Measurements from ENCODE around the gene ADAMTS17.
A peak's percentile ranks its signal among the peaks of the same experiment; 100 is the strongest.

Gene ADAMTS17

DNA sequence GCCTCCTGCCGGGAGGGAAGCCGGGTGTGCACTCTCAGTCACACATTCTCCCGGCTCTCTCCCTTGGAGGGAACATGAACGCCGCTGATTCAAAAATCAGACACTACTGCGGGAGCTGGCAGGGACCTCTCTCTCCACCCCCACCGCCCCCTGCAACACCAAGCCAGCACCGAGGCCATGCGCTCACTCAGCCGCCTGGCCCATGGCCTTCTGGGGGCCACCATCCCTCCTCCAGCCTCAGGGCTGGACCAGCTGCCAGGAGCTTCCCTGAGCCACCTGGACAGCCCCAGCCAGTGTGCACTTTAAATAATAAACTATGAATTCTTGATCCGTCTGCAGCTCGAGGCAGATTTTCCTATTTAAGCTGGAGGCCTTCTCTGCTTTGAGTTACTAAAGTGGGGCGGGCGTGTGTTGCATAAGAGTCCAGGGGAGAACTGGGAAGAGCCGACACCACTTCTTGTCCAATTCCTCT, 30.6 kb downstream of the ADAMTS17 start:
- no peaks in the 10 kb centered on the region for H3K27me3 ChIP-seq
- H3K27ac ChIP-seq = no peak overlapping the region
- H3K9ac ChIP-seq = no peak overlapping the region
- TF ChIP-seq Cebpa-rat (IDR thresholded peaks at IDR 0.05) = no peak
- H3K4me1 ChIP-seq = peaks cover 30% of the 10 kb centered on the region
- H4K20me1 ChIP-seq = no peaks in the 10 kb centered on the region
- no peaks in the 10 kb centered on the region for H3K36me3 ChIP-seq
- no peaks in the 10 kb centered on the region for H3K9me3 ChIP-seq
- H3K4me3 ChIP-seq = no peak overlapping the region
- H3K4me2 ChIP-seq = no peak overlapping the region

GRCh38 chr15:100310513-100311153, 31.1 kb downstream of the ADAMTS17 start:
- peak overlapping the region; percentile 62 for H3K4me2 ChIP-seq
- H4K20me1 ChIP-seq = no peaks in the 10 kb centered on the region
- TF ChIP-seq Cebpa-rat (IDR thresholded peaks at IDR 0.05) = no peak
- H3K27ac ChIP-seq = no peak overlapping the region
- no peak overlapping the region for H3K9ac ChIP-seq
- H3K27me3 ChIP-seq = no peaks in the 10 kb centered on the region
- no peaks in the 10 kb centered on the region for H3K9me3 ChIP-seq
- no peaks in the 10 kb centered on the region for H3K36me3 ChIP-seq
- H3K4me3 ChIP-seq = no peak overlapping the region
- peaks cover 30% of the 10 kb centered on the region for H3K4me1 ChIP-seq

GRCh38 chr15:100310041-100310405, 31.8 kb downstream of the ADAMTS17 start:
- peak overlapping the region; percentile 62 for H3K4me2 ChIP-seq
- H3K4me3 ChIP-seq = no peak overlapping the region
- no peak for TF ChIP-seq Cebpa-rat (IDR thresholded peaks at IDR 0.05)
- H4K20me1 ChIP-seq = no peaks in the 10 kb centered on the region
- peaks cover 30% of the 10 kb centered on the region for H3K4me1 ChIP-seq
- H3K36me3 ChIP-seq = no peaks in the 10 kb centered on the region
- no peaks in the 10 kb centered on the region for H3K27me3 ChIP-seq
- no peak overlapping the region for H3K27ac ChIP-seq
- H3K9ac ChIP-seq = no peak overlapping the region
- no peaks in the 10 kb centered on the region for H3K9me3 ChIP-seq

GRCh38 chr15:100309109-100310040, 32.4 kb downstream of the ADAMTS17 start:
- Histone ChIP-seq H3K9ac (no peak overlapping the region), H3K4me3 (no peak overlapping the region), H4K20me1 (no peaks in the 10 kb centered on the region), H3K4me1 (peaks cover 30% of the 10 kb centered on the region), H3K27me3 (no peaks in the 10 kb centered on the region), H3K9me3 (no peaks in the 10 kb centered on the region), H3K4me2 (peak overlapping the region; percentile 62), H3K36me3 (no peaks in the 10 kb centered on the region), H3K27ac (no peak overlapping the region)
- TF ChIP-seq Cebpa-rat (IDR thresholded peaks at IDR 0.05) = no peak

GRCh38 chr15:100308608-100309007, 33.2 kb downstream of the ADAMTS17 start:
- H3K4me3 ChIP-seq = no peak overlapping the region
- H3K9ac ChIP-seq = no peak overlapping the region
- no peak overlapping the region for H3K27ac ChIP-seq
- H3K27me3 ChIP-seq = no peaks in the 10 kb centered on the region
- H3K36me3 ChIP-seq = no peaks in the 10 kb centered on the region
- TF ChIP-seq Cebpa-rat (IDR thresholded peaks at IDR 0.05) = no peak
- no peaks in the 10 kb centered on the region for H4K20me1 ChIP-seq
- peak overlapping the region; percentile 10; the same call in 1 of the 2 replicates for H3K4me2 ChIP-seq
- H3K9me3 ChIP-seq = no peaks in the 10 kb centered on the region
- peaks cover 30% of the 10 kb centered on the region for H3K4me1 ChIP-seq

GRCh38 chr15:100308213-100308600, 33.6 kb downstream of the ADAMTS17 start:
- Histone ChIP-seq H3K4me3 (no peak overlapping the region), H4K20me1 (no peaks in the 10 kb centered on the region), H3K27ac (no peak overlapping the region), H3K27me3 (no peaks in the 10 kb centered on the region), H3K9me3 (no peaks in the 10 kb centered on the region), H3K9ac (no peak overlapping the region), H3K36me3 (no peaks in the 10 kb centered on the region), H3K4me2 (peak overlapping the region; percentile 14; the same call in 1 of the 2 replicates), H3K4me1 (peaks cover 30% of the 10 kb centered on the region)
- TF ChIP-seq Cebpa-rat (IDR thresholded peaks at IDR 0.05) = no peak

DNA sequence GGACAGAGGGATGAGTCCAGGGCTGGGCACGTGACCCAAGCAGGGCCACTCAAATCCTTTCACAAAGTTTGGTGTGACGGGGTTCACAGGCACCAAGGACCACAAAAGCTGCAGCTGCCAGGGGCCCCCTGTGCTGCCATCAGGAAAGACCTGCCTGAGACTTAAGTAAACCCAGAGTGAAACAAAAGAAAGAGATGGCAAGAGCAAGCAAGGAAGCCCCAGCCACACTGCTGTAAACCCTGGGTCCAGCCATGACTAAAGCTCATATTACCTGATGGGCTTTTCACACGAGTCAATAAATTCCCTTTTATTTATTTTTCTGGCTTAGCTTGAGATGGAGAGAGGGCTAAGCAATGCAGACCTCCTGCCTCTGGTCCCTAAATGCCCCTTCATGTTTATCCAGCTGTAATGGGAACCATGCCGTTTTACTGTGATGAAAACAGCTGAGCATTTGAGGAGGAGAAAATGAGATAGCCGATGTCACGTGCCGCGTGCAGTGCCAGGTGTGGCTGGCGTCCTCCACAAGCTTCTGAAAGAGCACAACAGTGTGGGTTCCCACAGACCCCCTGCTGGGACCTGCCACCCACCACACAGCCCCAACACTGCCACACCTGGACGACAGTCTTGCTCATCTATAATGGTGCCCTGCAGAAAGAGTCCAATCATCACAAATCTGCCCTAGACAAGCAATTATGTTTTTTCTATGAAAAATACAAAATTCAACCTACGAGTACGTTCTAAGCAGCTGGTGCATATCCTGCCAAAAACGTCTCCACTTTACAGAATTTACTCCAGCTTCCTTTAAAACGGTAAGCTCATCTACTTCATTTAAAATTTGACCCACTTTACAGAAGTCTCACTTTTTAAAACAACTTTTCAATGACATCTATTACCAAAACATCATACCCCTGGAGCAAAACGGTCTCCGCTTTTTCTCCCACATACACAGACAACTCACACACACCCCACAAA, 34.2 kb downstream of the ADAMTS17 start:
- Histone ChIP-seq H3K9me3 (no peaks in the 10 kb centered on the region), H3K27ac (no peak overlapping the region), H3K4me2 (peak overlapping the region; percentile 14; the same call in 1 of the 2 replicates), H3K27me3 (no peaks in the 10 kb centered on the region), H4K20me1 (no peaks in the 10 kb centered on the region), H3K9ac (no peak overlapping the region), H3K36me3 (no peaks in the 10 kb centered on the region), H3K4me3 (no peak overlapping the region), H3K4me1 (peaks cover 30% of the 10 kb centered on the region)
- no peak for TF ChIP-seq Cebpa-rat (IDR thresholded peaks at IDR 0.05)

- Histone ChIP-seq H3K27ac (no peak overlapping the region), H3K36me3 (no peaks in the 10 kb centered on the region)
- TF ChIP-seq Cebpa-rat (IDR thresholded peaks at IDR 0.05) = no peak
These were observed 35.7 kb downstream of the ADAMTS17 start for GRCh38 chr15:100306098-100306497.

GRCh38 chr15:100301910-100302431, 39.8 kb downstream of the ADAMTS17 start:
- Histone ChIP-seq H3K36me3 (no peaks in the 10 kb centered on the region), H4K20me1 (no peaks in the 10 kb centered on the region), H3K4me2 (no peak overlapping the region), H3K27ac (no peak overlapping the region), H3K27me3 (no peaks in the 10 kb centered on the region), H3K4me1 (peaks cover 5% of the 10 kb centered on the region; the same call in 1 of the 2 replicates), H3K9me3 (peaks cover 14% of the 10 kb centered on the region), H3K9ac (no peak overlapping the region), H3K4me3 (no peak overlapping the region)
- no peak for TF ChIP-seq Cebpa-rat (IDR thresholded peaks at IDR 0.05)

More at GRCh38 chr15:100306098-100306497, 35.7 kb downstream of the ADAMTS17 start:
- Histone ChIP-seq H3K4me3 (no peak overlapping the region), H3K9ac (no peak overlapping the region), H3K27me3 (no peaks in the 10 kb centered on the region), H4K20me1 (no peaks in the 10 kb centered on the region), H3K4me1 (peaks cover 30% of the 10 kb centered on the region), H3K9me3 (peaks cover 4% of the 10 kb centered on the region; the same call in 1 of the 2 replicates), H3K4me2 (no peak overlapping the region)

All from BLaER1 (cell line).